ENCODE measurements around the gene TATDN2.

The TATDN2 gene

DNA sequence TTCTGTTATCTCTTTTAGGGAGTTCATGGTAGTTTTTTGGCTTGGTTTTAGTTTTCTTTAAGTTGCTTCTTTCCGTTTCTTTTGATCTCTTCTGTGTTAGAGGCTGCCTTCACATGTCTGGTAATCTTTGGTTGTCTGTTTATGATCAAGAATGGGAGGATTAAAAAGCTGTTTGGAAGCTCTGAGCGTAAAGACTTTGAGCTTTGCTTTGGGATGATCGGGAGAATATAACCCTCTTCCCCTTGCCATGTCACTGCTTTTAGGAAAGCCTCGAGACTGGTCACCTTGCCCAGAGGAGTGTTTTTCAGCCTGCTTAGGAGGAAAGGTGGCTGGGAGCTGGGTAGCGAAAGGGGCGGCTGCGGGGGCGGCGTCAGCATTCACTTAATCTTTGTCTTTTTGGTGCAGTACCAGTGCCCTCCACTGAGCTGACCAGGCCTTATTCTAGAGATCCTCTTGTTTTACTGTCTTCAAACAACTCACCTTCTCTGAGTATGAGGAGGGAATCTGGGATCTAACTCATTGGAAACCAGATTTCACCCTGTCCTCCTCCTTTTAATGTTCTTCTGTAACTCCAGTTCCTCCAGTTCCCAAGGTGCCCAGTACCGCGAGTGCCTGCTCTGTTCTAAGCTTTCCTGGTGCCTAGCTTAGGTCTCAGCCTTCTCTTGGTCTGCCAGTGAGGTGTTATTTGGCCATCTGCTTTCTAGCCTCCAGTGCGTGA, 15.5 kb downstream of the TATDN2 start:
- H3K27ac ChIP-seq, result peak overlapping the region; percentile 53
- TF ChIP-seq, protein P1, sequence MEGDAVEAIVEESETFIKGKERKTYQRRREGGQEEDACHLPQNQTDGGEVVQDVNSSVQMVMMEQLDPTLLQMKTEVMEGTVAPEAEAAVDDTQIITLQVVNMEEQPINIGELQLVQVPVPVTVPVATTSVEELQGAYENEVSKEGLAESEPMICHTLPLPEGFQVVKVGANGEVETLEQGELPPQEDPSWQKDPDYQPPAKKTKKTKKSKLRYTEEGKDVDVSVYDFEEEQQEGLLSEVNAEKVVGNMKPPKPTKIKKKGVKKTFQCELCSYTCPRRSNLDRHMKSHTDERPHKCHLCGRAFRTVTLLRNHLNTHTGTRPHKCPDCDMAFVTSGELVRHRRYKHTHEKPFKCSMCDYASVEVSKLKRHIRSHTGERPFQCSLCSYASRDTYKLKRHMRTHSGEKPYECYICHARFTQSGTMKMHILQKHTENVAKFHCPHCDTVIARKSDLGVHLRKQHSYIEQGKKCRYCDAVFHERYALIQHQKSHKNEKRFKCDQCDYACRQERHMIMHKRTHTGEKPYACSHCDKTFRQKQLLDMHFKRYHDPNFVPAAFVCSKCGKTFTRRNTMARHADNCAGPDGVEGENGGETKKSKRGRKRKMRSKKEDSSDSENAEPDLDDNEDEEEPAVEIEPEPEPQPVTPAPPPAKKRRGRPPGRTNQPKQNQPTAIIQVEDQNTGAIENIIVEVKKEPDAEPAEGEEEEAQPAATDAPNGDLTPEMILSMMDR (conservative IDR thresholded peaks at IDR 0.05), result peak; percentile 69

DNA sequence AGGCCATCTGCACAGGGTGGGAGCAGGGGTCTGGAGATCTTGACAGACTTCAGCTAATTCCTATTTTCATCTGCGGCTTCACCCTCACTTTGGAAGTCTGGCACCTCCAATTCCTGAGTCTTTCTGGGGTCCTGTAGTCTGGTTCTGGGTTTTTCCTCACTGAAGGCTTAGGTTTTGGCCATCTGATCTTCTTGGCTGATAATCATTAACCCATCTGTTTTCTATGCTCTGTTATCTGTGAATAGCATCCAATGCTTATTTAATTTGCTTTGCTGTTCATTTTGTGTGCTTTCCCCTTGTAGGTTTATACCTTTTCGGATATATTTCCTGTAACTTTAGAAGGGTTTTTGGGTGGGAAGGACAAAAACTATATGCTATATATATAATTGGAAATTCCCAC, 17.6 kb downstream of the TATDN2 start:
- H3K27ac ChIP-seq, result peak overlapping the region; percentile 53

GRCh38 chr3:10266936-10267335, 18.7 kb downstream of the TATDN2 start:
- peak overlapping the region; percentile 53; the same call in 1 of the 2 replicates for H3K27ac ChIP-seq

More for the DNA sequence above, 17.6 kb downstream of the TATDN2 start:
- TF ChIP-seq, protein P1 (conservative IDR thresholded peaks at IDR 0.05), result no peak

GRCh38 chr3:10268116-10268515, 19.9 kb downstream of the TATDN2 start:
- TF ChIP-seq, protein P1 (conservative IDR thresholded peaks at IDR 0.05), result no peak
- no peak overlapping the region for H3K27ac ChIP-seq

DNA sequence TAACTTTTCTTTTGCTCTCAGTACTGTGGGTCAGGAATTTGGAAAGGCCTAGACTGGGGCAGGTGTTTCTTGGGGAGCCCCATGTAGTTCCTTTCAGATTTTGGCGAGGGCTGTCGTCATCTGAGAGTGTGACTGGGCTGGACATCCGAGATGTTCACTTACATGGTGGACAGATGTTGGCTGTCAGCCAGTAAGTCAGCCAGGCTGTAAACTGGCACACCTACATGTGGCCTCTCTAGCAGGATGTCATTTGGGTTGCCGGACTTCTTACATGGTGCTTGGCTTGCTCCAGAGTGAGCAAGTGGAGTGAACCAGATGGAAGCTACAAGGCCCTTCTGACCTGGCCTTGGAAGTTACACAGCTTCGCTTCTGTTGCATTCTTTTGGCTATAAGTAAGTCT, 20.7 kb downstream of the TATDN2 start:
- no peak overlapping the region for H3K27ac ChIP-seq
- TF ChIP-seq, protein P1 (conservative IDR thresholded peaks at IDR 0.05), result no peak

- TF ChIP-seq, protein P1 (conservative IDR thresholded peaks at IDR 0.05), result no peak
These were observed 21.2 kb downstream of the TATDN2 start for GRCh38 chr3:10269443-10269842.

DNA sequence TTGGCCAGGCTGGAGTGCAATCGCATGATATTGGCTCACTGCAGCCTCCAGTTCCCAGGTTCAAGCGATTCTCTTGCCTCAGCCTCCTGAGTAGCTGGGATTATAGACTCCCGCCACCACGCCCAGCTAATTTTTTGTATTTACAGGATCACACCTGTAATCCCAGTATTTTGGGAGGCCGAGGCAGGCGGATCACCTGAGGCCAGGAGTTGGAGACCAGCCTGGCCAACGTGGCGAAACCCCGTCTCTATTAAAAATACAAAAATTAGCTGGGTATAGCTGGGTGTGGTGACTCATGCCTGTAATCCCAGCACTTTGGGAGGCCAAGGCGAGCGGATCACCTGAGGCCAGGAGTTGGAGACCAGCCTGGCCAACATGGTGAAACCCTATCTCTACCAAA, 24.2 kb downstream of the TATDN2 start:
- peak overlapping the region; percentile 50 for H3K27ac ChIP-seq

More at GRCh38 chr3:10269443-10269842, 21.2 kb downstream of the TATDN2 start:
- H3K27ac ChIP-seq, result no peak overlapping the region

- TF ChIP-seq, protein P1 (conservative IDR thresholded peaks at IDR 0.05), result no peak
- H3K27ac ChIP-seq, result peak overlapping the region; percentile 50
These were observed 24.7 kb downstream of the TATDN2 start for GRCh38 chr3:10272977-10273376.
